ENCODE data around the gene NCOA3.

NCOA3 gene

GRCh38 chr20:47647994-47648393 lies 146.3 kb downstream of the NCOA3 start:
- no peak for DNase-seq

- no peak for DNase-seq
Measured at GRCh38 chr20:47648943-47649342, 147.3 kb downstream of the NCOA3 start.

GRCh38 chr20:47652301-47652700 lies 150.6 kb downstream of the NCOA3 start:
- no peak for DNase-seq

- no peak for DNase-seq
Measured at GRCh38 chr20:47652794-47653193, 151.1 kb downstream of the NCOA3 start.

- DNase-seq = no peak
Measured at GRCh38 chr20:47653869-47654268, 152.2 kb downstream of the NCOA3 start.

GRCh38 chr20:47654370-47654769 lies 152.7 kb downstream of the NCOA3 start:
- DNase-seq = no peak

GRCh38 chr20:47655635-47656034 lies 153.9 kb downstream of the NCOA3 start:
- no peak for DNase-seq

- DNase-seq = no peak
Measured at GRCh38 chr20:47656318-47656717, 154.6 kb downstream of the NCOA3 start.

- no peak for DNase-seq
Measured at GRCh38 chr20:47659904-47660601, 158.4 kb downstream of the NCOA3 start.

- DNase-seq = no peak
Measured at GRCh38 chr20:47660602-47660905, 158.9 kb downstream of the NCOA3 start.

GRCh38 chr20:47660983-47661700 lies 159.5 kb downstream of the NCOA3 start:
- no peak for DNase-seq

GRCh38 chr20:47661714-47662113 lies 160.0 kb downstream of the NCOA3 start:
- no peak for DNase-seq

- no peak for DNase-seq
Measured at GRCh38 chr20:47662483-47663353, 161.0 kb downstream of the NCOA3 start.

- peak; percentile 54 to 70 for DNase-seq
Measured at GRCh38 chr20:47663354-47664067, 161.8 kb downstream of the NCOA3 start.

- no peak for DNase-seq
Measured at GRCh38 chr20:47664068-47664437, 162.4 kb downstream of the NCOA3 start.

- DNase-seq = no peak
Measured at GRCh38 chr20:47664744-47665143, 163.1 kb downstream of the NCOA3 start.

- DNase-seq = no peak
Measured at GRCh38 chr20:47665221-47665991, 163.7 kb downstream of the NCOA3 start.

GRCh38 chr20:47666304-47666703 lies 164.6 kb downstream of the NCOA3 start:
- no peak for DNase-seq

GRCh38 chr20:47667086-47667485 lies 165.4 kb downstream of the NCOA3 start:
- DNase-seq = no peak

GRCh38 chr20:47667531-47668312 lies 166.0 kb downstream of the NCOA3 start:
- DNase-seq = no peak
